ENCODE data around the gene KCNQ5.

The KCNQ5 gene

GRCh38 chr6:72741083-72741482, 119.2 kb downstream of the KCNQ5 start:
- no peak for DNase-seq (ENCODE audit: low read depth in 3 of 3)

GRCh38 chr6:72742001-72742673, 120.3 kb downstream of the KCNQ5 start:
- no peak for DNase-seq (ENCODE audit: low read depth in 3 of 3)

GRCh38 chr6:72746276-72746675, 124.4 kb downstream of the KCNQ5 start:
- no peak for DNase-seq (ENCODE audit: low read depth in 3 of 3)

GRCh38 chr6:72748759-72749158, 126.9 kb downstream of the KCNQ5 start:
- DNase-seq (ENCODE audit: low read depth in 3 of 3): no peak

GRCh38 chr6:72755752-72756151, 133.9 kb downstream of the KCNQ5 start:
- DNase-seq (ENCODE audit: low read depth in 3 of 3): no peak

- DNase-seq (ENCODE audit: low read depth in 3 of 3): no peak
Observed at GRCh38 chr6:72757048-72757447, 135.2 kb downstream of the KCNQ5 start.

- DNase-seq (ENCODE audit: low read depth in 3 of 3): no peak
Observed at GRCh38 chr6:72757926-72758325, 136.1 kb downstream of the KCNQ5 start.

- DNase-seq (ENCODE audit: low read depth in 3 of 3): no peak
Observed at GRCh38 chr6:72758901-72759300, 137.0 kb downstream of the KCNQ5 start.

- no peak for DNase-seq (ENCODE audit: low read depth in 3 of 3)
Observed at GRCh38 chr6:72760114-72760793, 138.4 kb downstream of the KCNQ5 start.

GRCh38 chr6:72761761-72762160, 139.9 kb downstream of the KCNQ5 start:
- no peak for DNase-seq (ENCODE audit: low read depth in 3 of 3)

GRCh38 chr6:72769459-72770125, 147.7 kb downstream of the KCNQ5 start:
- no peak for DNase-seq (ENCODE audit: low read depth in 3 of 3)

- DNase-seq (ENCODE audit: low read depth in 3 of 3): no peak
Observed at GRCh38 chr6:72770959-72771358, 149.1 kb downstream of the KCNQ5 start.

GRCh38 chr6:72776456-72776855, 154.6 kb downstream of the KCNQ5 start:
- no peak for DNase-seq (ENCODE audit: low read depth in 3 of 3)

GRCh38 chr6:72781624-72782023, 159.8 kb downstream of the KCNQ5 start:
- no peak for DNase-seq (ENCODE audit: low read depth in 3 of 3)

- DNase-seq (ENCODE audit: low read depth in 3 of 3): no peak
Observed at GRCh38 chr6:72783035-72783434, 161.2 kb downstream of the KCNQ5 start.

- DNase-seq (ENCODE audit: low read depth in 3 of 3): no peak
Observed at GRCh38 chr6:72783666-72784065, 161.8 kb downstream of the KCNQ5 start.

- DNase-seq (ENCODE audit: low read depth in 3 of 3): no peak
Observed at GRCh38 chr6:72784071-72784470, 162.2 kb downstream of the KCNQ5 start.

GRCh38 chr6:72784581-72784980, 162.7 kb downstream of the KCNQ5 start:
- DNase-seq (ENCODE audit: low read depth in 3 of 3): no peak

GRCh38 chr6:72787391-72788031, 165.6 kb downstream of the KCNQ5 start:
- DNase-seq (ENCODE audit: low read depth in 3 of 3): no peak

- DNase-seq (ENCODE audit: low read depth in 3 of 3): no peak
Observed at GRCh38 chr6:72788188-72788587, 166.3 kb downstream of the KCNQ5 start.

GRCh38 chr6:72789145-72789544, 167.3 kb downstream of the KCNQ5 start:
- DNase-seq (ENCODE audit: low read depth in 3 of 3): no peak

GRCh38 chr6:72792692-72793091, 170.8 kb downstream of the KCNQ5 start:
- no peak for DNase-seq (ENCODE audit: low read depth in 3 of 3)
